ENCODE data around the gene F10.
"Not testable (repeated sequence)": the region's sequence is repeated elsewhere in the genome, so short reads cannot be mapped to it uniquely, and the experiment has no call there.

F10 gene

GRCh38 chr13:113086991-113087922 is 35.3 kb upstream of the F10 start:
- no peak for DNase-seq

DNA sequence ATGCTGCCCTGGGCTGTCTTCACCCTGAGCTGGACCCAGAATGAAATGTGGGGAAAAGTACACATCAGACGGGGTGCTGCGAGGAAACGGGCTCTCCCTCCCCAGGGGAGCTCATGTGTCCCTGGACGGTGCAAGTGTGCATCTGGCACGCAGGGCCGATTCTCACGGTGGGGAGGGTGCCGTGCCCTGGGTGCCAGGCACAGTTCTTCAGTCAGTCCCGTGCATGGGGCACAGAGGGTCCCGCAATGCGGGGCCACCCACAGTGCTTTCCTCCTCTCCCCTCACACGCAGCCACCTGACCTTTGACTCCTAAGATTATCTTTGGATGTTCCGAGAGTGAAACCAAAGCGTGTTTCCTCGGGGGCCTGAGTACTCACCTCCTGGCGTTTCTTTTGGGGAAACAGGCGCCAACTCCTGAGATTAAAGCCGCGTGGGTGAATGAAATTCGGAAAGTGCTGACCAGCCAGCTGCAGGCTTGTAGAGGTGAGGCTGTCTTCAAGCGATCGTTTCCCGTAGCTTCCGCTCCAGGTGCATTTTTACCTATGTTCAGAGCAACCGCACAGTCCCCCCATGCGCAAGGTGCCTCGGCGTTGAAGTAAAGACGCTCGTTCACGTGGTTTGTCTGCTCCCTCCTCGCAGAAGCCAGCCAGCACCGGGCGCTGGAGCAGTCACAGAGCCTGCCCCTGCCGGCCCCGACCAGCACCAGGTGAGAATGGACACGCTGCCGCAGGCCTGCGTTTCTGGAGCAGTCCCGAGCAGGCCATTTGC is 34.5 kb upstream of the F10 start:
- DNase-seq: no peak

DNA sequence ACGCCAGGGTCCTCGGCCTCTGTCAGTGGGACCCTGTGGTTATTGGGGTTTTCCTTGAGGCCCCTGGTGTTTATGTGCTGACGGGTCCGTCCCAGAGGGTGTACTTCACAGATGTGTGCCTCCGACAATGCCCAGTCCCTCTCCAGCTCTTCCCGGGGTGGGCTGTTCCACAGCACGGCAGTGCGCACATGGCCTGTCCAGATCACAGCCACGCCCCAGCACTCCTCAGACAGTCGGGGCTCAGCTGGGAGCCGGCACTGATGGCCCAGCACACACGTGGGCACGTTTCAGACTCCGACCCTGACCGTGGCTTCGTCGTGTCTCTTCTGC is 33.9 kb upstream of the F10 start:
- no peak for DNase-seq

GRCh38 chr13:113089693-113090414 is 32.7 kb upstream of the F10 start:
- DNase-seq: no peak

DNA sequence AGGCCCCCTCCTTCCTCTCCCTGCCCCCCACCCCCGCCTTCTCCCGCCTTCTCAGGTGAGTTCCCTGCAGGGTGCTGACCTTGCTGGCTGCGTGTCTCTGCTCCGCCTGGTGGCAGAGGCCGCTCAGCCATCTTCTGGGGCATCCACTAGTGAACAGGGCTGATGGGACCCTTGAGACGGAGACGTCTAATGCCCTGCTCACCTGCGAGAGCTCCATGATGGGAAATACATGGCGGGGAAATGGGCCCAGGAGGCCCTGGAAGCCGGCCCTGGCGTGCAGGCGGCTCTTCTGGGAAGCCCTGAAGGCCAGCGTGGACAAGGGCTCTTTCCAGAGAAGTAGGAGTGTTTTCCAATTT is 32.2 kb upstream of the F10 start:
- no peak for DNase-seq

DNA sequence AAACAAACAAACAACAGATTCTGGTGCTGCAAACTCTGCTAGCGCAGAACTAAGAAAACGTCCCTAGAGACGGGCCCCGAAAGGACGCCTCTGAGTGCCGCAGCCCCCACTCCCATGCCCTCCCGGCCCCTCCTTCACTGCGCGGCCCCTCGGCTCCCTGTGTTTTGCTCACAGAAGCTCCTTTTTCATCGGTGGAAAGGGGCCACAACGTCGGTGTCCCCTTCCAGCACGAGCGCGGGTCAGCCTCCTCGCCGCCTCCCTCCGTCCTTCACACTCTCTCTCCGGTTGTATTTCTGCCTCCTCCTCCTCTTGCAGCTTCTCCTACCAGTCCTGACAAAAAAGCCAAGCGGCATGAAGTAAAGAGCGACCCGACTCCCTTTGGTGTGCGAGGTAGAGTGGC is 31.8 kb upstream of the F10 start:
- no peak for DNase-seq

DNA sequence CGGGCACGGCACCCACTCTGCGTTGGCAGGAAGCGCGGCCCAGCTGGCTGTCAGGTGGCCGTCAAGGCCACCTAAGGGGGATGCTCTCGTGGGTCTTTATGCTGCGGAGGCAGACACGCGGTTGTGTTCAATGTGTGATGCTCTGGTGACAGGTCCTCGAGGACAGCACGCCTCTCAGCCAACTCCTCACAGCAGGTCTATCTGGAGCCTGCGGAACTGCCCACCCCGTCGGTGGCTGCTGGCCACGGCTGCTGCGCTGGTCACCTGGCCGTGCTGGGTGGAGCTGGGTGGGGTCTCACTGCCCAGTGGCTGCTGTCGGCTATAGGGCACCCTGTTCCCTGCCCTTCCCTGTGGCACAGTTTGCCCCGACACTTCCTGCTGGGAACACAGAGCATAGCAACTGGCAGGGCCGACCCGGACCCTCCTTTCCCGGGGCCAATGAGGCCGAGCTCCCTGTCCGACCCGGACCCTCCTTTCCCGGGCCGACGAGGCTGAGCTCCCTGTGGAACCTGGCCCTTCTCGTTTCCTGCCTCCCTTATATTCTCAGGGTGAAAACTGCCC is 31.3 kb upstream of the F10 start:
- no peak for DNase-seq

DNA sequence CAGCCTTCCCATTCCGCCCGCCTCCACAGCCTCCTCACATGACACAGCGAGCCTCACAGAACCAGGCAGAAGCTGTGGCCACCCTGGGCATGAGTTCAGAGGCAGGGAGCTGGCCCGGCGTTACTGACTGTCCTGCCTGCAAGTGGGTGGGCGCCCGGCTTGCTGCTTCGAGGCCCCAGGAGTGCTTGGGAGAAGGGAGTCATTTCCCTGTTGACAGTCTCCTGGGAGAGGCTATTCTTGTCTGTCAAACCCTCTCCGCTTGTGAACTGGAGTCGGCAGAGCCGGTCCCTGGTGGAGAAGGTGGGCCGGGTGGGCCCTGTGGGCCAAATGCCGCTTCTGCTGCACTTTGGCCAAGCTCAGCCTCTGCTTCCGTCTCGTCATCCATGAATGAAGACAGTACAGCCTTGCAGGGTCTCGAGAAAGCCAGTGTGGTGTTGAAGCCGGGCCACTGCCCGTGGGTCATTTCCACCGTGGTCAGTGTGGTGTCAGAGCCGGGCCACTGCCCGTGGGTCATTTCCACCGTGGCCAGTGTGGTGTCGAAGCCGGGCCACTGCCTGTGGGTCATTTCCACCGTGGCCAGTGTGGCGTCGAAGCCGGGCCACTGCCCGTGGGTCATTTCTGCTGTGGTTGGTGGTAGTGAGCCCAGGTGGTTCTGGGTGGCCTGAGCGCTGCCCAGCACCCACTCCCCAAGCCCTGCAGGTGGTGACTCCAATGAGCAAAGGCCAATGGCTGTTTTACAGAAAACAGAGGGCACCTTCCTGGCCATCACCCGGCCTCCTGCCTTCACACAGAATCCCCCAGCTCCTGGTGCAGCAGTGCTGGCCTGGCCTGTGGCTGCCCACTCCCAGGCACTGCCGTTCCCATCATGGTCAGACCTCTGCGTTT is 30.5 kb upstream of the F10 start:
- no peak for DNase-seq

DNA sequence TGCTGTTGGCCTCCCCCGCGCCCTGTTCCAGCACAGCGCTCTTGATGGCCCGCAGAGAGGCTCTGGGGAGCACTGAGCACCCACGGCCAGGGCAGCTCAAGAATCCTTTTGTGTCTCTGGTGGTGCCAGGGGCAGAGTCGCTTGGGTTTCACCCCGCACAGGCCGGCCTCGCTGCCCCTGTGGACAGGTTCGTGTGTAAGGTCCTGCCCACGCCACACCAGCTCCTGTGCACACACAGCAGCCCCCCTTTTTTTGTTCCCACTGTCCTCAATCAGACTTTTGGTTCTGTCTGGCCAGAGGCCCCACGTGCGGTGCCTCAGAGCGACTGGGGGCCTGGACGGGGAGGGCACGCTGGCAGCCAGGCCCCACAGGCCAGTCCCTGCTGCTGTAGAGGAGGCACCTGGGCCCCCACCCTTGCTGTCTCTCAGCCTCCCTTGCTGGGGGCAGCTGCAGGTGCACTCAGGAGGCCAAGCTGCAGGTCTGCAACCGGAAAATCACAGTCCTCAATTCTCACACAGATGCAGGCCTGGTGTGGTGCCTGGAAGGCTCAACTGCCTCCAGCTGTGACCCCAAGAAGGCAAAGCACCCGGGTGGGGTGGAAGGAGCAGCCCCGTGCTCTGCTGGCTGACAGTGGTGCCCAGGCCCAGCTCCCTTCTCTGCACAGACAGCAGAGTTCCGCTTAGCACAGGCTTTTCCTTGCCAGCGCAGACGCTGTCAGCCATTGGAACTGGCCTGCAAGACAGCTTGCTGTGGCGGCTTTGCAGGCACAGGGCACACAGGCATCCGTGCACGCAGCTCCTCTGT is 29.6 kb upstream of the F10 start:
- no peak for DNase-seq

GRCh38 chr13:113093580-113094409 is 28.8 kb upstream of the F10 start:
- DNase-seq: no peak

- no peak for DNase-seq
Measured at GRCh38 chr13:113094410-113094800, 28.2 kb upstream of the F10 start.

GRCh38 chr13:113095146-113096051 is 27.2 kb upstream of the F10 start:
- no peak for DNase-seq

GRCh38 chr13:113096052-113096744 is 26.4 kb upstream of the F10 start:
- no peak for DNase-seq

- no peak for DNase-seq
Measured at GRCh38 chr13:113096745-113097305, 25.8 kb upstream of the F10 start.

GRCh38 chr13:113097651-113098050 is 24.9 kb upstream of the F10 start:
- DNase-seq: no peak

DNA sequence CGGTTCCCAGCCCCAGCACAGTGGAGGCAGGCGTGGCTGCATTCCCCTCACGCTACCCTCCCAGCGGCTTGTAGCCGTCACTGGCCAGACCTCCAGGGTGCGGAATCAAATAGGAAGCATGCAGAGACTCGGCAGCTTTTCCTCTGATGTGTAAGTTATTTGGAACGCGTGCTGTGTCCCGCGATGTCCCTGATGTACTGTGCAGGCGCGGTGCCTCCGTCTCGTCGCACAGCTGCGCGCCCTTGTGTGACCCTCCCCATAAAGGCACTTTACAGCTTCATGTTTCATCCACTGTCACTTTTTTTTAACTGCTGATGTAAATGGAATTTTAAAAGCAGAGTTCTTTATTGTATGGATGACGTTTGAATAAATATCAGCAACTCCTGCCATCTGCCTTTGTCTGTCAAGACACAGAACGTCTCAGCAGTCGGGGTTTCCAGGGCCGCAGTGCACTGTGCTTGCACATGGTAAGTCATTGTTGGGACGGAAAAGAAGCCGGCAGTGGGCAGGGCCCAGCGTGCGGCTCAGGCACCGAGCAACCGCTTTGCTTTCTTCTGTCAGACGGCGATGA is 24.4 kb upstream of the F10 start:
- DNase-seq: peak; percentile 60

- DNase-seq: no peak
Measured at GRCh38 chr13:113099142-113099541, 23.5 kb upstream of the F10 start.

- not testable (repeated sequence) for DNase-seq
Measured at GRCh38 chr13:113102302-113102701, 20.3 kb upstream of the F10 start.
